HG03196 (cell line): Measurements from ENCODE around the gene UPK3BL1.
"Not testable (repeated sequence)": the region's sequence is repeated elsewhere in the genome, so short reads cannot be mapped to it uniquely, and the experiment has no call there.

Experiments
- ATAC-seq: cut with Tn5 transposase; IDR thresholded peaks from one replicate; pipeline ENCODE4 v1.9.1; 2021; ENCODE audit not compliant: unreplicated experiment

UPK3BL1 gene

GRCh38 chr7:102642691-102643090 is at the start of gene UPK3BL1:
Gene UPK3BL1, minus strand, starts transcription at chr7:102642791. Its CDS starts 50 bp downstream, at chr7:102642741.
- ATAC-seq = not testable (repeated sequence)

GRCh38 chr7:102690602-102691001 is 48.0 kb upstream of the UPK3BL1 start:
- not testable (repeated sequence) for ATAC-seq

GRCh38 chr7:102689436-102690282 is 47.1 kb upstream of the UPK3BL1 start:
- peak; percentile 65 for ATAC-seq

GRCh38 chr7:102688299-102689036 is 45.9 kb upstream of the UPK3BL1 start:
- peak; percentile 76 for ATAC-seq

- not testable (repeated sequence) for ATAC-seq
Observed at GRCh38 chr7:102682560-102682959, 40.0 kb upstream of the UPK3BL1 start.

DNA sequence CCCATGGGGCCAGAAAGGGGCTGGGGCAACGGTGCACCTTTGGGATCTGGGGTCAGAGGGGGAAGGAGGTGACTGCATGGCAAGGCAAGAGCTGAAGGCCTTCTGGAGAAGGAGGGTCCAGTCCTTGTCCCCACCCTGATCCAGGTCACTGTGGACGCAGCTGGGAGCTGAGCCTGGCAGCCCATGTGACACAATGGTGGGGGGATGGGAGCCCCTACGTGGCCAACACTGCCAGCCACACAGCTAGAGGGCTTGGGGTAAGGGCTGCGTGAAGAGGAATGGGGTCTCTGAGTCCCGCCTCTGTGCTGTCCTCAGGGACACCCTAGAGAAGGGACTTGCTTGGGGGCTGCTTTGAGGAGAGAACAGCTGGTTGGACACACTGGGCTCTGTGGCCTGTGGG is 38.2 kb upstream of the UPK3BL1 start:
- ATAC-seq = not testable (repeated sequence)

- ATAC-seq = not testable (repeated sequence)
Observed at GRCh38 chr7:102675545-102675944, 33.0 kb upstream of the UPK3BL1 start.

- ATAC-seq = not testable (repeated sequence)
Observed at GRCh38 chr7:102673447-102674067, 31.0 kb upstream of the UPK3BL1 start.

GRCh38 chr7:102671956-102672307 is 29.3 kb upstream of the UPK3BL1 start:
- ATAC-seq = peak; percentile 27

DNA sequence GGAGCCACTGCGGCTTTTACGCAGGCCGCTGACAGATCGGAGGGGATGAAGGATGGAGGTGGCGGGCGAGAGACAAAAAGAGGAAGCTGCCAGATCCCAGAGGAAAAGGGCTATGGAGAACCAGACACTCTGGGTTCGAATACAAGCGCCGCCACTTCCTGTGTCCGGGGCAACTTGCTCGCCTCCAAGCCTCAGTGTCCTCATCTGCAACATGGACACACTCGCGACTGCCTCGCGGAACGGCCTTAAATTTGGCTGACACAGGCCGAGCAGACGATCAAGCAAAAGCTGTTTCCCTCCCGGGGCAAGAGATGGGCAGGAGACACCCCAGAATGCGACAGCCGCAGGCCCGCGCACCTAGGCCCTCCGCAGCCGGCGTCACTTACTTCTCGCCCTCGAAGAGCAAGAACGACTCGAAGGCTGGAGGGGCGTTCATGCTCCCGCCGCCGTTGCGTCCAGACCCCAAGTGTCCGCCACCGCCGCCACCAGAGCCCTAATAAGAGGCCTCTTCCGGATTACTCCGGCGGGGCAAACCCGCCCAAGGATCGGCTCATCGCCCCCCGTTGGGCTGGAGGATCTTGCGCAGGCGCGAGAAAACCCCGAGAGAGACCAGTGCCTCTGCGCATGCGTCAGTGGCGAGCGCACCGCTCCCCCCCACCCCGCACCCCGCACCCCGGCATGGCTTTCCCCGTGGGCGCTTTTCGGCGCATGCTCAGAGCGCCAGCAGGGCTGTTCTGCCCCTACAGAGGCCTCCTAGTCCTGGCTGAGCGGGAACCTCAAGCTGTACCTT is 28.8 kb upstream of the UPK3BL1 start, which contains the start of gene POLR2J2:
POLR2J2 (minus strand) TSS at position 498 of the 790 bp plus-strand sequence; CDS start at position 436, 62 bp downstream.
- peak; percentile 76 for ATAC-seq

DNA sequence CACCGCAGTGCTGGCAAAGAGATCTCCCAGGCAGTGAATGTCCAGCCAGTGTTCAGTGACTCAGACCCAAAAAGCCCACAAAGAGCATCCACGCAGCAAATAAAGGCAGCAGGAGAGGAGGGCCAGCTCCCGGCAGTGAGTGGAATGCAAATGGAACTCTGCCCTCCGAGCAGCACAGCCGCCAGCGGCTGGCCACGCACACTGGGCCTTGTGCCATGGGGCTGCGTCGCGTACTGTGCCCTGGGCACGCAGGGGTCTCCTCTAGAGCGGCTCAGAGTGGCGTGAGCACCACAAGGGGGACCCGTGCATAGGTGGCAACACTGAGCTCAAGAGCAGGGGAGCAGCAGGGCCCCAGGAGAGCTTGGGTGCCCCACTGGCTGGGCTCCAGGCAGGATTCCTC is 24.9 kb upstream of the UPK3BL1 start:
- not testable (repeated sequence) for ATAC-seq

DNA sequence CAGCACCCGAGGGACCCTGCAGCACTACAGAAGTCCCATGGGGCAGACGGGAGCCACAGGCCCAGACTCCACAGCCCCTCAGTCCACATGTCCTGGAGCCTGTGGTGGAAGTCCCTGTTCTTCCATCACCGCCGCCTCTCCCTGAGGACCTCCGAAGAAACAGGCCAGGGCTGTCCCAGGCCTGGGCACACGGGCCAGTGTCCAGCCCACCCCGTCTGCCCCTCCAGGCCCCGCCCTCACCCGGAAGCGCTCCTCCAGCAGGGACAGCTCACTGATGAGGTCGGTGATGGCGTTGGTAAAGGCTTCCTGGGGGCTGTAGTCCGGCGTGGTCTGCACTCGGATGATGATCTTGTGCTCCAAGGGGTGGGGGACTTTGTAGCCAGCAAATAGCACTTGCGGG is 24.3 kb upstream of the UPK3BL1 start:
- not testable (repeated sequence) for ATAC-seq

- not testable (repeated sequence) for ATAC-seq
Observed at GRCh38 chr7:102664765-102665164, 22.2 kb upstream of the UPK3BL1 start.

DNA sequence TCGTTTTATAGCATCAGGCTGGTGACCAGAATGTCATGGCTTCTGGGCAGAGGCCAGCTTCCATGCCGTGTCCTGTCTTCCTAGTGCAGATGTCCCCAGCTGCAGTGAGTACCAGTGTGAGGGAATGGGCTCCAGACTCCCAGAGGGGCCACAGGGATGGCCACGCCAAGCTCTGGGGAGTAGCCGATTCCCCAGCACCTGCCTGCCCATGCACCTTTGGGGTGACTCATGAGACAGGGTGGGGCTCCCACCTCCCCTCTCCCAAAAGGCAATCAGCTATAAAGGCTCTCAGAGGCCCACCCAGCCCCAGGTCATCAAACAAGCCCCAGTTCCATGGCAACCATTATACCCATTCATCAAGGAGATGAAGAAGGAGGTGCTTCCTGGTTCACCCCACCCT is 7.3 kb upstream of the UPK3BL1 start, which contains the start of gene SPDYE2B:
SPDYE2B (plus strand) TSS at position 396 of the 400 bp plus-strand sequence. CDS start 2,030 bp downstream, outside the sequence.
- not testable (repeated sequence) for ATAC-seq

DNA sequence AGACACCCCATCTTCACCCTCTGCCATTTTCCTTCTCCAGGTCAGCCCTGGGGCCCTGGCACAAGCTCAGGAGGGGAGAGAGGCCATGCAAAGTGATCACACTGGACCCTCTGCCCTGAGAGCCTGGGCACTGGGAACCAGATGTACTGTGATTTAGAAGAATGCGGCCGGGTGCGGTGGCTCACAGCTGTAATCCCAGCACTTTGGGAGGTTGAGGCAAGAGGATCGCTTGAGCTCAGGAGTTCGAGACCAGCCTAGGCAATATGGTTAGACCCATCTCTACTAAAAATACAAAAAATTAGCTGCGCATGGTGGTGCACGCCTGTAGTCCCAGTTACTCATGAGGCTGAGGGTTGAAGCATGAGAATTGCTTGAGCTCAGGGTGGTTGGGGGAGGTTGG is 5.2 kb upstream of the UPK3BL1 start:
- ATAC-seq = not testable (repeated sequence)

DNA sequence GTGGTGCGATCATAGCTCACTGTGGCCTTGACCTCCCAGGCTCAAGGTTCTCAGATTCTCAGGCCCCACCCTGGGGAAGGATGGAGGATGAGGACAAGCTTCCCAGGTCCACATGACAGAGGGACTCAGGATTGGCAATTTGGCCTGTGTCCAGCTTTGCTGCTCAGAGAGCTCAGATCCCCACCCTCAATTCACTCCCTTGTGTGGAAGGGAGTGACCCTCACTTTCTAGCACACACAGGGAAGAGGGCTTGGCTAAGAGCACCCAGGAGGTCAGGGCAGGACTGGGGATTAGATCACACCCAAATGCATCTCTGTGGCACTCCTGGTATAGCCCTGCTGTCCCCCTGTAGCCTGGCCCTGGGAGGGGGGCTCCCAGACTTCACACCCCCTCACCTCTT is 813 bp upstream of the UPK3BL1 start:
- ATAC-seq = not testable (repeated sequence)

DNA sequence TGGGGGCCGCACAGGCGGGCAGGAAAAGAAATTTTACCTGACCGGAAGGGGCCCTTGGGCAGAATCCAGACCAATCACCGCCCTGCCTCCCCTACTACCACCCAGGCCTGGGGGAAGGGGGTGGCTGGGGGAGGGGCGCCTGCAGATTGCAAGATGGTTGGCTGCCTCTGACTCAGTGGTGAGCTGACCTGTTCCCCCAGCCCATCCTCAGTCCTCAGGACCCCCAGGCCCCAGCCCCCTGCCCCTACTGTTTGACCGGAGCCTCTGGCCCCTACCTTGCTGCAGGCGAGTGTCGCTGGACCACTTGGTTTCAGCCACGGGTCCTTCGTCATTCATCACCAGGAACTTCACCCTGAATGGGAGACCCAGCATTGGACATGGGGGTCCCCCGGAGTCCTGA is 3.7 kb downstream of the UPK3BL1 start:
- ATAC-seq = not testable (repeated sequence)

DNA sequence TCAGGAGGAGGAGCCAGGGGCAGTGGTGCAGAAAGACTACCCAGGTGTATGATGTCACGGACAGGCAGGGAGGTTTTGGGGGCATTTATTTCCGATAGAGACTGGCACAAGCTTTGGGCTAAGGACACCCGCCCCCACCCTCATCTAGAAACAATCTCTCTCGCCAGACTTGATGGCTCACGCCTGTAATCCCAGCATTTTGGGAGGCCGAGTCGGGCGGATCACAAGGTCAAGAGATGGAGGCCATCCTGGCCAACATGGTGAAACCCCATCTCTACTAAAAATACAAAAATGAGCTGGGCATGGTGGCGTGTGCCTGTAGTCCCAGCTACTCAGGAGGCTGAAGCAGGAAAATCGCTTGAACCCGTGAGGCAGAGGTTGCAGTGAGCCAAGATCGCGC is 5.6 kb downstream of the UPK3BL1 start:
- ATAC-seq = not testable (repeated sequence)

GRCh38 chr7:102635354-102635753 is 7.2 kb downstream of the UPK3BL1 start:
- ATAC-seq = not testable (repeated sequence)

GRCh38 chr7:102634299-102634698 is 8.3 kb downstream of the UPK3BL1 start:
- ATAC-seq = not testable (repeated sequence)
